HEK293 (cell line): ENCODE data around the gene PC.

Source experiments
- CTCF ChIA-PET: fragments of 350-600 bp; formaldehyde crosslinking; extraction: SDS; loops from one replicate; lab custom pipeline; 2021; ENCODE audit warnings: antibody characterized with exemption; lab: Yijun Ruan, JAX
- POLR2A ChIA-PET: fragments of 300-600 bp; formaldehyde crosslinking; extraction: SDS; loops from one replicate; lab custom pipeline; 2020; ENCODE audit warnings: antibody characterized with exemption, inconsistent platforms; lab: Yijun Ruan, JAX
- H3K27ac ChIP-seq: fragments of 200-500 bp; sonication (Bioruptor generic); 2 replicates; pipeline ENCODE4 v1.5.1; 2014; ENCODE audit warnings: low read depth, low read length, control low read depth, inconsistent platforms; ENCODE audit errors: extremely low read depth
- H3K36me3 ChIP-seq, 2 experiments: fragments of 200-500 bp in 1 of 2; sonication (Bioruptor generic) in 1 of 2; 1 replicate in 1 of 2; 2 replicates in 1 of 2; pipeline ENCODE4 v1.5.1; 2014 to 2017; ENCODE audit warnings: inconsistent platforms in 2 of 2, low read length in 2 of 2; ENCODE audit not compliant: control insufficient read depth in 2 of 2, insufficient read depth in 1 of 2
- H3K4me1 ChIP-seq: fragments of 200-500 bp; sonication (Bioruptor generic); 2 replicates; pipeline ENCODE4 v1.5.1; 2014; ENCODE audit warnings: mild to moderate bottlenecking, low read length, inconsistent platforms; ENCODE audit not compliant: control insufficient read depth, insufficient read depth
- H3K4me3 ChIP-seq: 2 replicates; pipeline ENCODE4 v1.5.1; 2011; ENCODE audit warnings: low read depth, mild to moderate bottlenecking, control low read depth, low read length, moderate library complexity
- H3K9me3 ChIP-seq: fragments of 200-500 bp; sonication (Bioruptor generic); 2 replicates; pipeline ENCODE4 v1.5.1; 2014; ENCODE audit warnings: low read depth, low read length, inconsistent platforms; ENCODE audit not compliant: control insufficient read depth, insufficient read depth
- EGR2 ChIP-seq: fragments of 450-650 bp; formaldehyde crosslinking; IDR thresholded peaks from 2 replicates; pipeline ENCODE4 v1.5.1; 2016; ENCODE audit warnings: low read depth, missing biosample characterization, missing genetic modification characterization
- IKZF3 ChIP-seq: fragments of 450-650 bp; IDR thresholded peaks from 2 replicates; pipeline ENCODE4 v1.5.0; 2018; ENCODE audit warnings: missing biosample characterization, mild to moderate bottlenecking, missing genetic modification characterization, moderate library complexity
- KLF1 ChIP-seq: fragments of 450-650 bp; formaldehyde crosslinking; IDR thresholded peaks from 2 replicates; pipeline ENCODE4 v1.5.1; 2016; ENCODE audit warnings: missing biosample characterization, missing genetic modification characterization
- KLF8 ChIP-seq: fragments of 450-650 bp; formaldehyde crosslinking; IDR thresholded peaks from 2 replicates; pipeline ENCODE4 v1.5.1; 2016; ENCODE audit warnings: missing biosample characterization, missing genetic modification characterization
- SP2 ChIP-seq: fragments of 450-650 bp; formaldehyde crosslinking; IDR thresholded peaks from 2 replicates; pipeline ENCODE4 v1.5.1; 2016; ENCODE audit warnings: missing biosample characterization, missing genetic modification characterization
- TCF7L2 ChIP-seq: IDR thresholded peaks from 2 replicates; pipeline ENCODE4 v1.6.1; 2011; ENCODE audit warnings: low read depth, mild to moderate bottlenecking, inconsistent platforms, low read length, moderate library complexity, borderline replicate concordance
- TSHZ1 ChIP-seq: fragments of 450-650 bp; formaldehyde crosslinking; IDR thresholded peaks from 2 replicates; pipeline ENCODE4 v1.5.1; 2016; ENCODE audit warnings: missing biosample characterization, missing genetic modification characterization, borderline replicate concordance
- ZFHX2 ChIP-seq: fragments of 450-650 bp; formaldehyde crosslinking; conservative IDR thresholded peaks from 2 replicates; pipeline ENCODE4 v1.5.1; 2016; ENCODE audit warnings: missing biosample characterization, missing genetic modification characterization
- ZNF132 ChIP-seq: fragments of 450-650 bp; formaldehyde crosslinking; IDR thresholded peaks from 2 replicates; pipeline ENCODE4 v1.5.1; 2017; ENCODE audit warnings: missing biosample characterization, missing genetic modification characterization, borderline replicate concordance
- ZNF214 ChIP-seq: fragments of 450-650 bp; formaldehyde crosslinking; IDR thresholded peaks from 2 replicates; pipeline ENCODE4 v1.5.1; 2017; ENCODE audit warnings: missing biosample characterization, mild to moderate bottlenecking, missing genetic modification characterization, borderline replicate concordance
- ZNF23 ChIP-seq: fragments of 450-650 bp; formaldehyde crosslinking; IDR thresholded peaks from 2 replicates; pipeline ENCODE4 v1.5.1; 2016; ENCODE audit warnings: missing biosample characterization, missing genetic modification characterization, borderline replicate concordance
- ZNF248 ChIP-seq: fragments of 450-650 bp; formaldehyde crosslinking; IDR thresholded peaks from 2 replicates; pipeline ENCODE4 v1.5.1; 2017; ENCODE audit warnings: missing biosample characterization, missing genetic modification characterization
- ZNF266 ChIP-seq: fragments of 450-650 bp; formaldehyde crosslinking; IDR thresholded peaks from 2 replicates; pipeline ENCODE4 v1.5.1; 2016; ENCODE audit warnings: missing biosample characterization, missing genetic modification characterization, low read depth
- ZNF426 ChIP-seq: fragments of 450-650 bp; formaldehyde crosslinking; IDR thresholded peaks from 2 replicates; pipeline ENCODE4 v1.5.1; 2017; ENCODE audit warnings: missing biosample characterization, missing genetic modification characterization, mild to moderate bottlenecking, inconsistent platforms, moderate library complexity
- ZNF514 ChIP-seq: fragments of 450-650 bp; formaldehyde crosslinking; IDR thresholded peaks from 2 replicates; pipeline ENCODE4 v1.5.1; 2016; ENCODE audit warnings: missing biosample characterization, missing genetic modification characterization
- ZNF521 ChIP-seq: fragments of 450-650 bp; formaldehyde crosslinking; IDR thresholded peaks from 2 replicates; pipeline ENCODE4 v1.5.1; 2017; ENCODE audit warnings: missing biosample characterization, mild to moderate bottlenecking, missing genetic modification characterization
- ZNF555 ChIP-seq: fragments of 450-650 bp; formaldehyde crosslinking; conservative IDR thresholded peaks from 2 replicates; pipeline ENCODE4 v1.5.1; 2017; ENCODE audit warnings: missing biosample characterization, mild to moderate bottlenecking, missing genetic modification characterization, inconsistent platforms
- ZNF561 ChIP-seq: fragments of 450-650 bp; IDR thresholded peaks from 2 replicates; pipeline ENCODE4 v1.5.1; 2018; ENCODE audit warnings: missing biosample characterization, missing genetic modification characterization, borderline replicate concordance
- ZNF610 ChIP-seq: fragments of 450-650 bp; formaldehyde crosslinking; IDR thresholded peaks from 2 replicates; pipeline ENCODE4 v1.5.1; 2016; ENCODE audit warnings: missing biosample characterization, missing genetic modification characterization, borderline replicate concordance
- ZNF660 ChIP-seq: fragments of 450-650 bp; IDR thresholded peaks from 2 replicates; pipeline ENCODE4 v1.5.1; 2018; ENCODE audit warnings: missing biosample characterization, mild to moderate bottlenecking, missing genetic modification characterization
- ZNF704 ChIP-seq: fragments of 450-650 bp; formaldehyde crosslinking; IDR thresholded peaks from 2 replicates; pipeline ENCODE4 v1.5.1; 2016; ENCODE audit warnings: missing biosample characterization, missing genetic modification characterization

The PC gene

GRCh38 chr11:66871521-66871901 lies 86.7 kb downstream of the PC start:
- H3K4me3 ChIP-seq = no peak overlapping the region
- ChIA-PET CTCF (interaction anchor here (1.7 kb wide), 1 partner anchor 12 kb away, joined by 14 read pairs; no protein-coding TSS in a partner anchor), POLR2A (interaction anchor here (0.6 kb wide), 1 partner anchor 29 kb away, joined by 8 read pairs; no protein-coding TSS in a partner anchor)
- H3K36me3 ChIP-seq = peaks cover 0 to 26% of the 10 kb centered on the region in 2 experiments; a peak in 1 of 3 replicates
- H3K9me3 ChIP-seq = no peaks in the 10 kb centered on the region
- H3K4me1 ChIP-seq = no peaks in the 10 kb centered on the region
- no peak overlapping the region for H3K27ac ChIP-seq
- TF ChIP-seq ZNF521 (tag by site-specific recombination) = no peak
- no peak for TF ChIP-seq ZNF555
- no peak for TF ChIP-seq ZNF514 (tag by site-specific recombination)
- no peak for TF ChIP-seq ZNF660 (tag by site-specific recombination)
- no peak for TF ChIP-seq ZNF610 (tag by site-specific recombination)
- TF ChIP-seq ZNF704 (tag by site-specific recombination) = no peak
- TF ChIP-seq ZNF214 (tag by site-specific recombination) = no peak
- no peak for TF ChIP-seq ZNF248 (tag by site-specific recombination)
- TF ChIP-seq ZNF132 (tag by site-specific recombination) = no peak
- no peak for TF ChIP-seq ZNF426 (tag by site-specific recombination)
- TF ChIP-seq ZNF23 (tag by site-specific recombination) = no peak
- TF ChIP-seq IKZF3 (tag by site-specific recombination) = no peak
- TF ChIP-seq TCF7L2 = no peak
- no peak for TF ChIP-seq TSHZ1 (tag by site-specific recombination)
- TF ChIP-seq ZNF266 (tag by site-specific recombination) = no peak
- TF ChIP-seq SP2 (tag by site-specific recombination) = no peak

- ChIA-PET POLR2A (no interaction called here), CTCF (interaction anchor here (1.0 kb wide), 1 partner anchor 105 kb away, joined by 3 read pairs; no protein-coding TSS in a partner anchor)
- no peaks in the 10 kb centered on the region for H3K9me3 ChIP-seq
- H3K4me3 ChIP-seq = no peak overlapping the region
- H3K4me1 ChIP-seq = no peaks in the 10 kb centered on the region
- peak; percentile 56 for TF ChIP-seq ZFHX2 (tag by site-specific recombination)
- TF ChIP-seq ZNF561 = no peak
- TF ChIP-seq KLF1 (tag by site-specific recombination) = peak; percentile 25; the same call in 1 of the 2 replicates
- TF ChIP-seq ZNF266 (tag by site-specific recombination) = no peak
- no peak for TF ChIP-seq KLF8 (tag by site-specific recombination)
- peak; percentile 55 for TF ChIP-seq EGR2 (tag by site-specific recombination)
- H3K36me3 ChIP-seq = peaks cover 0 to 26% of the 10 kb centered on the region in 2 experiments; a peak in 1 of 3 replicates
- no peak overlapping the region for H3K27ac ChIP-seq
Measured at GRCh38 chr11:66870616-66871520, 87.3 kb downstream of the PC start.
